Astrocyte of the spinal cord (primary cell): ENCODE measurements around the gene WWP2.
"Not testable (repeated sequence)": the region's sequence is repeated elsewhere in the genome, so short reads cannot be mapped to it uniquely, and the experiment has no call there.

ENCODE experiments used
- DNase-seq: peaks from one replicate; pipeline ENCODE4 v3.0.0; 2011; ENCODE audit warnings: low read depth, low spot score
- H3K4me3 ChIP-seq: 2 replicates; pipeline ENCODE4 v1.5.1; 2011; ENCODE audit warnings: low read depth, mild to moderate bottlenecking, low read length, moderate library complexity
- in situ Hi-C: cut with HindIII; loops from 2 replicates; pipeline ENCODE4 v1.10.0; 2017; ENCODE audit warnings: low sequenced_read_pairs
- TF ChIP-seq, protein P1 (sequence below): IDR thresholded peaks from 2 replicates; pipeline ENCODE4 v1.5.1; 2012; ENCODE audit warnings: low read depth, mild to moderate bottlenecking, low read length, inconsistent platforms

WWP2 gene

GRCh38 chr16:69724414-69724873, 37.7 kb upstream of the WWP2 start:
- in situ Hi-C loops = no loop called here
- TF ChIP-seq, protein P1, sequence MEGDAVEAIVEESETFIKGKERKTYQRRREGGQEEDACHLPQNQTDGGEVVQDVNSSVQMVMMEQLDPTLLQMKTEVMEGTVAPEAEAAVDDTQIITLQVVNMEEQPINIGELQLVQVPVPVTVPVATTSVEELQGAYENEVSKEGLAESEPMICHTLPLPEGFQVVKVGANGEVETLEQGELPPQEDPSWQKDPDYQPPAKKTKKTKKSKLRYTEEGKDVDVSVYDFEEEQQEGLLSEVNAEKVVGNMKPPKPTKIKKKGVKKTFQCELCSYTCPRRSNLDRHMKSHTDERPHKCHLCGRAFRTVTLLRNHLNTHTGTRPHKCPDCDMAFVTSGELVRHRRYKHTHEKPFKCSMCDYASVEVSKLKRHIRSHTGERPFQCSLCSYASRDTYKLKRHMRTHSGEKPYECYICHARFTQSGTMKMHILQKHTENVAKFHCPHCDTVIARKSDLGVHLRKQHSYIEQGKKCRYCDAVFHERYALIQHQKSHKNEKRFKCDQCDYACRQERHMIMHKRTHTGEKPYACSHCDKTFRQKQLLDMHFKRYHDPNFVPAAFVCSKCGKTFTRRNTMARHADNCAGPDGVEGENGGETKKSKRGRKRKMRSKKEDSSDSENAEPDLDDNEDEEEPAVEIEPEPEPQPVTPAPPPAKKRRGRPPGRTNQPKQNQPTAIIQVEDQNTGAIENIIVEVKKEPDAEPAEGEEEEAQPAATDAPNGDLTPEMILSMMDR = no peak
- DNase-seq = no peak
- no peak overlapping the region for H3K4me3 ChIP-seq

DNA sequence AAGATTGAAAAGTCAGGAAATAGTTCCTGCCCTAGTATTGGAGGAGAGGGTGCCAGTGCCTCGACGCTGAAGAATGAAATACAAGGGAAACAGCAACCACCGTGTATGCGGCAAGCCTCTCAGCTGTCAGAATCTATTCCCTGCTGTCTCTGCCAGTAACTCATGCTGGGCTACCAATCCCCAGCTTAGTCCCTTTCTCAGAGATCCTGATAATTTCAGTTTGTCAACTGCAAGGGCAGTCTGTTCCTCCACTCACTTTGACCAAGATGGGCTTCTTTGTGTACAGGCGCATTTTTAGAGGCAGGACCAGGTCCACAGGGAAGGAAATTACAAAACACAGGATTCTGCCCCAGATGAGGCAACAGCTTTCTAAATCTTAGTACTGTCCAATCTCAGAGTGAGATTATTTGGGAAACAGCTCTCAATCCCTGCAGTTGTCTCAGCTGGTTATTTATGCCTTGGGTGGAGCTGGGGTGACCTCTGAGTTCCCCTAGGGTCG, 37.1 kb upstream of the WWP2 start:
- DNase-seq = no peak
- in situ Hi-C loops = no loop called here
- TF ChIP-seq, protein P1 = no peak
- H3K4me3 ChIP-seq = peak overlapping the region; percentile 77

DNA sequence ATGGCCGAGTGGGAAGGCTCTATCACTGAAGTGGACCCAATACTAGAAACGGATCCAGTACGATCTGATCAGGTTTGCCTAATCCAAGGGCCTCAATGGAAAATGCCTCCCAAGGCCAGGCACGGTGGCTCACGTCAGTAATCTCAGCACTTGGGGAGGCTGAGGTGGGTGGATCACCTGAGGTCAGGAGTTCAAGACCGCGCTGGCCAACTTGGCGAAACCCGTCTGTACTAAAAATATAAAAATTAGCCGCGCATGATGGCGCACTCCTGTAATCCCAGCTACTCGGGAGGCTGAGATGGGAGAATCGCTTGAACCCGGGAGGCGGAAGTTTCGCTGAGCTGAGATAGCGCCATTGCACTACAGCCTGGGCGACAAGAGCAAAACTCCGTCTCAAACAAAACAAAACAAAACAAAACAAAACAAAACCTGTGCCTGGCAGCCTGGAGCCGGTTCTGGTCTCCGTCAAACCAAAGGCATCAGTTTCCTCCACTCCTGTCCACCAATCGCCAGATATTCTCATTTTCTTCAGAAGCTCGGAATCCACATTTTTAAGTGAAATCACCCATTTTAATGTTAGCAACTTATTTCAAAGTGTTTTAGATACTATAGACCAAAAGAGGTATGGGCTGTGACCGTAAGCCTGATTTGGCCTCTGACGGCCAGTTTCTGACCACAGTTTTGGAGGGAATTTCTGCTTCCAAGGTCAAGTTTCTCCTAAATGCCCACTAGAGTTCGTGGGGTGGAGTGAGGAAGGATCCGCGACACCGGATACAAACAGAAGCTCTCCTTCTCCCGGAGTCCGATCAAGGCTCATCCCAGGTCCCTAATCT, 36.4 kb upstream of the WWP2 start:
- in situ Hi-C loops = no loop called here

DNA sequence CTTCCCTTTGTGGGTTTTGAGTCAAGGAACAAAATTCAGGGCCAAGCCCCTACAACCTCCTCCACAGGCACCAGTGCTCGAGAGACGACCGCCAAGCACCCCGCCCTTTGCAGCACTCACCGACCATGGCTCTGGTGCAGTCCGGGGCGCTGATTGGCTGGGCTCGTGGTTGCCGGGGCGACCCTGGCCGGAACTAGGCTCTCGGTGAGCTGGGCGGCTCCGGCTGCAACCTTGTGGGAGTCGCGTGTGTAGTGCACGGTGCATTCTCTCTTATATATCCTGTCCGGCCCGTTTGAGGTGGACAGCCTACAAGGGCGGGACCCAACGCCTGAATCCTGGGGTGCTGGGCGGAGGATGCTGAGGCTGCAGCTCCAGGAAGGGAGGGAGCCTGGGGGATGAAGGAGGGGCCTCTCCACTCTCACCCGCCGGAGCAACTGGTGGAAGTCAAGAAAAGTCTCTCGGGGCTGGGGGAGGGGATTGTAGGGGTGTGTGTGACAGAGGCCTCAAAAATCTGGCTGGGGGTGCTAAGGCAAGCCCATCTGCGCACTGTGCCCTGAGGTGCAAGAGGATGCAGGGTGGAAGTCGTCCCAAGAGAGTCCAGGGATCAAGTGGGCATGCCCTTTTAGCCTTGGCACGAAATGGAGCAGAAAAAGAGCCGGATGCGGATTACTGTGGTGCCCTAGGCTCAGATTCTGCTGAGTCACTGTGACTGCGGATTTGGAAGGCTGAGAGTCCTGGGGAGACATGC, 35.6 kb upstream of the WWP2 start, which contains the start of gene NQO1:
NQO1 (minus strand) TSS at position 248 of the 748 bp plus-strand sequence; CDS start at position 127, 121 bp downstream.
- H3K4me3 ChIP-seq = peak within 1 kb of the TSS; percentile 77
- TF ChIP-seq, protein P1 = no peak
- DNase-seq = peak; percentile 99
- in situ Hi-C loops = no loop called here

More for the DNA sequence above, 36.4 kb upstream of the WWP2 start:
- peak overlapping the region; percentile 77 for H3K4me3 ChIP-seq
- TF ChIP-seq, protein P1 = no peak
- no peak for DNase-seq

DNA sequence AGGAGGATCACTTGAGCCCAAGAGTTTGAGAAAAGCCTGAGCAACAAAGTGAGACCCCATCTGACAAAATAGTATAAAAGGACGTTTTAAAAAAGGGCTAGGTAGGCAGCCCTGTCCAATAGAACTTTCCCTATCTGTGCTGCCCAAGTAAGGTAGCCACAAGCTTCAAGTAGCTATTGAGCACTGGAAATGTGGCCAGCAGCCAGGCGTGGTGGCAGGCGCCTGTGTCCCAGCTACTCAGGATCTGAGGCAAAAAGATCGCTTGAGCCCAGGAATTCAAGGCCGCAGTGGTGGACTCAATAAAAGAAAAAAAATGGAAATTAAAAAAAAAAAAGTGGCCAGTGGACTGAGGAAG, 34.2 kb upstream of the WWP2 start:
- DNase-seq = no peak
- no peak overlapping the region for H3K4me3 ChIP-seq
- in situ Hi-C loops = no loop called here
- TF ChIP-seq, protein P1 = no peak

GRCh38 chr16:69729030-69729429, 33.1 kb upstream of the WWP2 start:
- H3K4me3 ChIP-seq, DNase-seq, in situ Hi-C loops: not testable (repeated sequence)

DNA sequence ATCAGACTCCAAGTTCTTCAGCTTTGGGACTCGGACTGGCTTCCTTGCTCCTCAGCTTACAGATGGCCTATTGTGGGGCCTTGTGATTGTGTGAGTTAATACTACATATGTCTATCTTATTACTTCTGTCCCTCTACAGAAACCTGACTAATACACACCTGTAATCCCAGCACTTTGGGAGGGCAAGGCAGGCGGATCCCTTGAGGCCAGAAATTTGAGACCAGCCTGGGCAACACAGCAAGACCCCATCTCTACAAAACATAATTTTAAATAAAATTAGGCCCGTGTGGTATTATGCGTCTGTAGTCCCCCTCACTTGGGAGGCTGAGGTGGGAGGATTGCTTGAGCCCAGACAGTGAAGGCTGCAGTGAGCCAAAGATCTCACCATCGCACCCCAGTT, 30.9 kb upstream of the WWP2 start:
- H3K4me3 ChIP-seq, in situ Hi-C loops, DNase-seq: not testable (repeated sequence)
